COLO668 (cell line): ENCODE measurements around the gene CTSC.
"Not testable (repeated sequence)": the region's sequence is repeated elsewhere in the genome, so short reads cannot be mapped to it uniquely, and the experiment has no call there.

Experiments
- DNase-seq: peaks from one replicate; lab custom pipeline; 2025; ENCODE audit not compliant: unreplicated experiment; lab: John Stamatoyannopoulos, UW

CTSC gene

DNA sequence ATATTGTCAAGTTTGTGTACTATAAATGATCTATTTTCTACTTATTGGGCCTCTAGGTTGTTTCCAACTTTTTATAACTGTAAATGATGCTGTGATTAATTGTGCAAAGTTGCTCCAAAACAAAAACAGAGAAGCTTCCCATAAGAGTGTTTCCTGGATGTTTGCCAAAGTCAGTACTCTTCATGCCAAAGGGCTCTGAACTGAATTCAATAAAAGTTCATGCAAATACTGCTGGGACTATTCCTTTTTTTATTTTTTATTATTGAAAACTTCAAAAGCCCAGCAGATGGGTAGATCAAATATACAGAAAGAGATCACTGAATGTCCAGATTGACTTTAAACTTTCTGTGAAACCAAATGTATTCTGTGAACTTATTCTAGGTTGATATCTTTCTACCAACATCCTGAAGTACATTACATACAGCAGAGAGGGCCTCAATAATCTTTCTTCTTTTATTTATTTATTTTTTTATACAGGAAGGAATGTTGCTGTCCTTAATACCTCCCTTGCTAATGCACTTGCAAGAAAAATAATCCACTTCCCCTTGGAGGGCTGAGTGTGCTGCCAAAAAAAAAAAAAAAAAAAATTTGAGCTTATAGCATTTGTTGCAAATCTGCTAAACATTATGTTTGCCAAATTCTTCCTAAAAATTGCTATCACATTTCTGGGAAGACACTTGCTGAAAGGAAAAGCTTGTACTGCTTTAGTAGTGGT lies 53.0 kb downstream of the CTSC start:
- DNase-seq = no peak

DNA sequence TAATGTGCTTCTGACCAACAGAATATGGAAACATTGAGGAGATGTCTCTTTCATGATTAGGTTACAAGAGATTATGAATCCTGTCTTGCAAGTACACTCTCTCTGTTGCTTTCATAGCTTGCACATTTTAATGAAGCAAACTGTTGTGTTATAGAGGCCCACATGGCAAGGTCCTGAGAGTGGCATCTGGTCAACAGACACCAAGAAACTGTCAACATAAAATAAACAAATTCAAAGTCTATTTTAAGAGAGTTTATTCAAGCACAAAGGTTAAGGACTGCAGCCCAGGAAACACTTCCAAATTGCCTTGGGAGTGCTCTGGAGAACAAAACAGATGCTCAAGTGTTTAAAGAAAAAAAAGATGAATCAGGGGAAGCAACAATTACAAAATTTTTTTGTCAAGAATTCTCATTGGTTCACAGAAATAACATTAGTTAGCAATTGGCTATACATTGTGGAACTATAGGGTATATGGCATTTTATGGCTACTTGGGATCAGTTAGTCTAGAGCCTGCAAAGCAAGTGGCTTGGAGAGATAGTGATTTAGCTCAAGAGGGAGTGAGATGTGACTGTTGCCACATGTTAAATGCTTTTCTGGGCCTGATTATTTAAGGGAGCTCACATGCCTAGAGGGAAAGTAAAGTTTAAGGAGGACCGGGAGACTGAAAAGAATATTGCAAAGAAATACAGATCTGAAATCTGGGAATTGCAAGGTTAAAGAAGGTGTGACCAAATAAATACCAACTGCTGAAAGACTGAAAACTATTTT lies 54.6 kb downstream of the CTSC start:
- no peak for DNase-seq

DNA sequence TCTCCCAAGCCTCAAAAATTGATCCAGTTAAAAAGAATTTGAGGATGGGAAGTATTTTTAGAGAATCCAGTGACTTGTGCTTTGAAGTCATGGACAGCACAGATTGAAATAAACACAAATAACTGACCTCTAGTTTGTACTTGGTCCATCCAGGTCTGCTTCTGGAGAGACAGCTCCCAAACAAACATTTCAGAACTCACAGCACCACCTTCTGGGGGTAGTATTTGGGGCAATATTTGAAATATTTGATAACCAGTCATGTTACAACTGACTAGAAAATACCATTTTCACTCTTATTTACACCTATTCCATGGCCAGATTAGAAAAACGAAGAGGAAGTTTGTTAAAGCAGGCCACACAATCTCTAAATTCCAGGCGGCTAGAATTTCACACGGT lies 56.2 kb downstream of the CTSC start:
- no peak for DNase-seq

DNA sequence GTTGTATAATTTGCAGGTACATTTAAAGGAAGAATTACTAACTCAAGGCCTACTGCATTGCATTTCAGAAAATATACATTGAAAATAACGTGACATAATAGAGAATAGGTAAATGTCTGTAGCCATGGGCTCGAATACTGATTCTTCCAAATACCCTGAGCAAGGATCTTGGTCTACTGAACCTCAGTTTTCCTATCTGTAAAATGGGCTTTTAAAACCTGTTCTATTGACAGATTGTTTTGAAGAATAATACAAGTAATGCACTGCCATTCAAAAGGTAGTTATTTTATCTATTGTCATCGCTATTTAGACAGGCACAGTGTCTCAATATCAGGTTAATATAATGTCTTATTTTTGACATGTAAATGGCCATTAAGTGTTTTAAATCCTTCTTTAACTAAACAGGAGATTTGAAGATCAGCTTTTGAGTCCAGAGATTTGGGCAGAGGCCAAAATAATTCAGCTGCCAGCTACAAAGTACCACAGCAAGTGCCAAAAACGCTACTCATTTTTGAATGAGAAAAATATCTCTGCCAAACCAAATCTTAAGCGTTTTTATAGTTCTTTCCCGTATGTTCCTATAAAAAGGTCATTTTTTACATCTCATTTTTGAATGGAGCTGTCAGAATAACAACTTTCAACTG lies 56.7 kb downstream of the CTSC start:
- DNase-seq = no peak

DNA sequence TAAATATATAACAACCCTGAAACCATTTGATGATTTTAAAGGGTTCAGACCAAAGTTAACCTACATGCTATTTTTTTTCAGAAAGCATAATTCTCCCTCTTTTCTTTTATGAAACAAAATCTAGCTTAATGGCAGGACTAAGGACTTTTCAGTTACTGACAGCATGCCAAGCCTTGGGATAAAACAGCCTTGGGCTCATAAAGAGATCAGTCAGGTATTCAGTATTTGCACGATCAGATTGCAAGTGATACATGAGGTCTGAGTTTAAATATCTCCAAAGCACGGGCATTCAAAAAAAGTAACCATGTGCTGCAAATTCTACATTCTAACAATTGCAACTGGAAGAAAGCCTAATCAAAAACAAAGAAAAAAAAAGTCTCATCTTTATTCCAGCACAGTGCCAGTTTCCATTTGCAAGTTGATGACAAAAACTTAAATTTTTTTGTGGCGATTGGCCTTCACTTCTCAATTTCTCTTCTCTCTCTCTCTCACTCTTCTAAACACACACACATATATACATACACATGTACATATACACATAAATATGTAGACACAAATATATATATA lies 60.1 kb downstream of the CTSC start:
- DNase-seq = no peak

DNA sequence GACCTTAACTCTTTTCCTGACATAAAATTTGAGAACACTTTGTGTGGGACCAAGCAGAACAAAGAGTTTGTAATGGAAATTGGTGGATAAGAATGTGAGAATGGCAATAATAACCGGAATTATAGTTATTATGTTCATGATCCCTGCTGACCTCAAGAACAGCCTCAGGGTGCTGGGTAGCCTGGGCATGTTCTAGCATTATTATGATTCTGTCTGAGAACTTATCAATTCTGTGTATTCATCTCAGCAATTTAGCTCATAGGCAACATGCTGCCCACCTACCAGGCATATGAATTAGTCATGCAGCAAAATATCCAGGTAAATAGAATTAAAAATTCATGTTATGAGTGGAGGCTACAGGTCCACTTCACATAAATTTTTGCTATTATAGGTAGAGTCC lies 61.9 kb downstream of the CTSC start:
- DNase-seq = no peak

DNA sequence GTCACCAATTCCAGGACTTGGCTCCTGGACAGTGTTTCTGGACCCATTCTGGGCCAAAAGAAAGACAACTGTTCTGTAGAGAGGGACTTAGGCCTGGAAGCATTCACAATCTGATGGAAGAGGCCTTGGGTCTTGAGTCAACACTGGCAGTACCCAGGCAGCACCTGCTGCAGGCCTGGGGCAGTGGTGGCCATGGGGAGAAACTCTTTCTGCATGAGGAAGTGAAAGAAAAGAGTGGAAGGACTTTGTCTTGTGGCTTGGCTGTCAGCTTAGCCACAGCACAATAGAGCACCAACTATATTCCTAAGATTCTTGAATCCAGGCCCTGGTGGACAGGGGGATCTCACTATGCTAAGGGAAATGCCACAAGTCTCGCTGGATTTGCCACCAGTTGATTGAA lies 70.6 kb downstream of the CTSC start:
- DNase-seq = no peak

DNA sequence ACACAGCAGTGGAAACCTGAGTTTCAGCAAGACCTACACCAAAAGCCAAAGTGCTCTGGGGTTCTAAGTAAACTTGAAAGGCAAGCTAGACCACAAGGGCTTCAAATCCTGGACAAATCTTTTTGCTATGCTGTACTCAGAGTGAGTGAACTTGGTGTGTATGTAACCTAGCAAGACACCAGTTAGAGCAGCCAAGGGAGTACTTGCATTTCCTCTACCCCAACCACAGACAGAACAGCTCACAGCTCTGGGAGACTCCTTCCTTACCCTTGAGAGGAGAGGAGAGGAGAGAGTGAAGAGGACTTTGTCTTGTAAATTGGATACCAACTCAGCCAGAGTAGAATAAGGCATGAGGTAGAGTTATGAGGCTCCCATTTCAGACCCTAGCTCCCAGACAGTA lies 71.4 kb downstream of the CTSC start:
- no peak for DNase-seq

DNA sequence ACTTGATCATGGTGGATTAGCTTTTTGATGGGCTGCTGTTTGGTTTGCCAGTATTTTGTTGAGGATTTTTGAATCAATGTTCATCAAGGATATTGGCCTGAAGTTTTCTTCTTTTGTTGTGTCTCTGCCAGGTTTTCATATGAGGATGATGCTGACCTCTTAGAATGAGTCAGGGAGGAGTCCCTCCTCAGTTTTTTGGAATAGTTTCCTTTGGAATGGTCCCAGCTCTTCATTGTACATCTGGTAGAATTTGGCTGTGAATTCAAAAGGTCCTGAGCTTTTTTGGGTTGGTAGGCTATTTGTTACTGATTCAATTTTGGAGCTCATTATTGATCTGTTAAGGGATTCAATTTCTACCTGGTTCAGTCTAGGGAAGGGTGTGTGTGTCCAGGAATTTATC lies 78.1 kb downstream of the CTSC start:
- DNase-seq = no peak

DNA sequence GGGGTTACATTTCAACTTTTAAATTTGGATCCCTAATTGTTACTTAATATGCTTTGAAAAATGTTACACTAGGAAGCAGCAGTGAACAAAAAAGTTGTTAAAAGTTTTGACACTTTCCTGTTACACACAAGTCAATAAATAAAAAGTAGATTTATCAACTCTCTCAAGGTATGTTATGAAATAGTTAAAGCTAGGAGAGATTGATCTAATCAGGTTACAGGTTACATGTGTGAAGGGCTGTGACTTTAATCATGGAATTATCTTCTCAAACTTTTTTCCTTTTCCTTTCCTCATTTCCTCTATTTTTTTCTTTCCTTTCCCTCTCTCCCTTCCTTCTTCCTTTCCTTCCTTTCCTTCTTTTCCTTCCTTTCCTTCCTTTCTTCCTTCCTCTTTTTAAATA lies 85.3 kb downstream of the CTSC start:
- DNase-seq = no peak

DNA sequence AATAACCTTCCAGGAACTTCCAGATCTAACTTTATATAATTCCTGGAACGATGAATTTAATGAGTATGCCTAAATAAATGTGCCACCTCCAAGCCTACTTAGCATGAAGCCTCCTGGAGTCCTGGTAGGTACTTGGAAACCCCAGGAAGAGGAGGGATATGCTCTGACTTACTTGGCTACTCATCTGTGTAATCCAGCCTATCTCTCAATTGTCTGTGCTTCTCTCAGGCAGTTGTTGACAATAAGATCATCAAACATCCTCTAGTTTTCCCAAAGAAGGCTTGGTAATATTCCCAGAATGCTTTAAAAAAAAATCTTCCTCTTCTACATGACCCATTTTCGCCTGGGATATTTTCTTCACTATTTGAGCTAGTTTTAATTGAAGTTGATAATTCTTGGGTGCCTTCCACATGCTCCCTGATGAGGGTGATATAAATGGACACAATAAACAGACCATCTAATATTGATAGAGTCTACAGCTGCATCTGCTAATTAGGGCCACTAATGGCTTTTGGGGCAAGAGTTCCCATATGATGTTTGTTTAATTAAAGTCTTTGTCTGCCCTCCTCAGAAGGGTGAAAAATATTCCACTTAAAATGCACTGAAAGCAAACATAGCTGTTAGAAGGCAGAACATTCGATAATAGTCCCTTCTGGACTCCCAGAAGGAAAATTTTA lies 86.8 kb downstream of the CTSC start:
- DNase-seq = no peak

DNA sequence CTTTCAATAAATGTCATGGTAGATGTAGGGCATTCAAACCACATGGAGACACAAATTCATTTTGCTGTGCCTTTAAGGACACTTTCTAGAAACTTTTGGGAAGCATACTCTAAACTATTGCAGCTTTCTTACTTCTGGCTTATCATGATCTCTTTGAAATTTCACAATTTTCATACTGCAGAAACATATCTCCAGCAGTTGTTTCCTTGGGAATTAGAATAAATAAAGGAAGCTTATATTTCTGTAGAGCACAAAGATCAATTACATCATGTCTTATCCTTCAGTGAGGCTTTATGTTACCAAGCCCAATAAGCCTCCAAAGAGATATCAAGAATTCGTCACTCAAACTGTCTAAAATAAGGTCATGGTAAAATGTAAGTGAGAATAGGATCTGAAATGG lies 87.8 kb downstream of the CTSC start:
- no peak for DNase-seq

DNA sequence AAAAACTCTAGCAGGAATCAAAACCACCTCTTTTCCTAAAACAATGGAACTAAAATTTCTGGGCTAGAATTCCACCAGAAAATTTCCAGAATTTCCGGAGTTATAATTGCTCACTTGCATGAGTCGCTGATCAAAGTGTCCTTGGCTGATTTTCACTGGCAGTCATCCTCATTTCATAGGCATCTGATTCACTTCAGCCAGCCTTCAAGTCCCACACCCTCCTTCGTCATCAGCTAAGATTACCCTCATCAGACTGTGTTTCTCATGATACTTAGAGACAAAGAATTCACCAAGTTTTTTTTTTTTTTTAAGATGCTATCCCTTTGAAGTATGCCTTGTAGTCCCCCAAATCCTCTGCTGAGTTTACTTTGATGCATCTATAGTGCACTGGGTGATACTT lies 90.8 kb downstream of the CTSC start:
- DNase-seq = no peak

DNA sequence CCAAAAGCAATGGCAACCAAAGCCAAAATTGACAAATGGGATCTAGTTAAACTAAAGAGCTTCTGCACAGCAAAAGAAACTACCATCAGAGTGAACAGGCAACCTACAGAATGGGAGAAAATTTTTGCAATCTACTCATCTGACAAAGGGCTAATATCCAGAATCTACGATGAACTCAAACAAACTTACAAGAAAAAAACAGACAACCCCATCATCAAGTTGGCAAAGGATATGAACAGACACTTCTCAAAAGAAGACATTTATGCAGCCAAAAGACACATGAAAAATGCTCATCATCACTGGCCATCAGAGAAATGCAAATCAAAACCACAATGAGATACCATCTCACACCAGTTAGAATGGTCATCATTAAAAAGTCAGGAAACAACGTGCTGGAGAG lies 92.0 kb downstream of the CTSC start:
- not testable (repeated sequence) for DNase-seq
